ENCODE data around the gene USP35.

- TF ChIP-seq, protein P1, sequence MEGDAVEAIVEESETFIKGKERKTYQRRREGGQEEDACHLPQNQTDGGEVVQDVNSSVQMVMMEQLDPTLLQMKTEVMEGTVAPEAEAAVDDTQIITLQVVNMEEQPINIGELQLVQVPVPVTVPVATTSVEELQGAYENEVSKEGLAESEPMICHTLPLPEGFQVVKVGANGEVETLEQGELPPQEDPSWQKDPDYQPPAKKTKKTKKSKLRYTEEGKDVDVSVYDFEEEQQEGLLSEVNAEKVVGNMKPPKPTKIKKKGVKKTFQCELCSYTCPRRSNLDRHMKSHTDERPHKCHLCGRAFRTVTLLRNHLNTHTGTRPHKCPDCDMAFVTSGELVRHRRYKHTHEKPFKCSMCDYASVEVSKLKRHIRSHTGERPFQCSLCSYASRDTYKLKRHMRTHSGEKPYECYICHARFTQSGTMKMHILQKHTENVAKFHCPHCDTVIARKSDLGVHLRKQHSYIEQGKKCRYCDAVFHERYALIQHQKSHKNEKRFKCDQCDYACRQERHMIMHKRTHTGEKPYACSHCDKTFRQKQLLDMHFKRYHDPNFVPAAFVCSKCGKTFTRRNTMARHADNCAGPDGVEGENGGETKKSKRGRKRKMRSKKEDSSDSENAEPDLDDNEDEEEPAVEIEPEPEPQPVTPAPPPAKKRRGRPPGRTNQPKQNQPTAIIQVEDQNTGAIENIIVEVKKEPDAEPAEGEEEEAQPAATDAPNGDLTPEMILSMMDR (IDR thresholded peaks at IDR 0.05) = no peak
- TF ChIP-seq POLR2AphosphoS5 (IDR thresholded peaks at IDR 0.05) (no peak), POLR2A (IDR thresholded peaks at IDR 0.05) (no peak)
These were observed 52.8 kb downstream of the USP35 start for GRCh38 chr11:78241475-78241874.

All from breast epithelium (tissue), 3 donors.